Gastroesophageal sphincter (tissue), 3 donors: ENCODE measurements around the gene SCN11A.

Experiments used
- CTCF ChIP-seq, 4 experiments: fragments of 200-600 bp in 2 of 4; fragments of 450-650 bp in 2 of 4; sonication (generic) in 1 of 4; IDR thresholded peaks; one replicate each; pipeline ENCODE4 v1.5.1; 2017 to 2019; ENCODE audit warnings: antibody characterized with exemption in 4 of 4, mild to moderate bottlenecking in 2 of 4, moderate library complexity in 2 of 4
- POLR2AphosphoS5 ChIP-seq: sonication (generic); formaldehyde crosslinking; IDR thresholded peaks from one replicate; pipeline ENCODE4 v1.6.1; 2017; ENCODE audit warnings: antibody characterized with exemption

- no peak for TF ChIP-seq POLR2AphosphoS5
- no peak for TF ChIP-seq CTCF (IDR thresholded peaks at IDR 0.05)
Observed at GRCh38 chr3:39067286-39067685, 15.5 kb upstream of the SCN11A start.
